ENCODE data around the gene PODXL2.

DNA sequence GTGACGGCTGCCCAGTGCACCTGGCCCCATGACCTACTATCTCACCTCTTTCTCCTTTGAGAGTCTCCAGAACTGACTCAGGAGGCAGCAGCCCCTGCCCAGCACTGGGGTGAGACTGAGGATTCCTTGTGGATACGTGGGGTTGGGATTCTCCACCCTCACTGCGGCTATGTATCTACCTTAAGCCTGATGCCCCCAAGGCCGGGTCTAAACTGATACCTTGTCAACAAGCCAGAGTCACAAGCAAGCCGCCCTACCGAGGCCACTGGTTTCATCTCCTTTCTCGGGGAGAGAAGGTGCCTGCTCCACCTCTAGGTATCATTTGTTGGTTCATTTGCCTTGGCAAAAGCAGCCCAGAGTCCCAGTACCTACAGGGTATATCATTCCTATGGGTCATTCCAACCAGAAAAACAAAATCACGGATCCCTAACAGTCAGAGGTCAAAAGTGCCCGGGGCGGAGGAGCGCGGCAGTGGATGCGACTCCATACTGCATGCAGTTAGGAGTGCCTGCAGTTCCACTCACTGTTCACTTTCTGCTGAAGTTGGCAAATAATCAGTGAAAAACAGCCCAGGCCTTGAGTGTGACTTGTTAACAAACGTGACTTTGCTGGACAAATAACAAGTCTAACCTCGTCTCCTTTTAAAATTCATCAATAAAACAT lies 91.3 kb downstream of the PODXL2 start:
- TF ChIP-seq POLR2A (IDR thresholded peaks at IDR 0.05; ENCODE audit: low read length) (no peak), GATA1 (IDR thresholded peaks at IDR 0.05; ENCODE audit: low read depth, low read length) (no peak)
